ENCODE results near the gene CFAP65.

CFAP65 gene

DNA sequence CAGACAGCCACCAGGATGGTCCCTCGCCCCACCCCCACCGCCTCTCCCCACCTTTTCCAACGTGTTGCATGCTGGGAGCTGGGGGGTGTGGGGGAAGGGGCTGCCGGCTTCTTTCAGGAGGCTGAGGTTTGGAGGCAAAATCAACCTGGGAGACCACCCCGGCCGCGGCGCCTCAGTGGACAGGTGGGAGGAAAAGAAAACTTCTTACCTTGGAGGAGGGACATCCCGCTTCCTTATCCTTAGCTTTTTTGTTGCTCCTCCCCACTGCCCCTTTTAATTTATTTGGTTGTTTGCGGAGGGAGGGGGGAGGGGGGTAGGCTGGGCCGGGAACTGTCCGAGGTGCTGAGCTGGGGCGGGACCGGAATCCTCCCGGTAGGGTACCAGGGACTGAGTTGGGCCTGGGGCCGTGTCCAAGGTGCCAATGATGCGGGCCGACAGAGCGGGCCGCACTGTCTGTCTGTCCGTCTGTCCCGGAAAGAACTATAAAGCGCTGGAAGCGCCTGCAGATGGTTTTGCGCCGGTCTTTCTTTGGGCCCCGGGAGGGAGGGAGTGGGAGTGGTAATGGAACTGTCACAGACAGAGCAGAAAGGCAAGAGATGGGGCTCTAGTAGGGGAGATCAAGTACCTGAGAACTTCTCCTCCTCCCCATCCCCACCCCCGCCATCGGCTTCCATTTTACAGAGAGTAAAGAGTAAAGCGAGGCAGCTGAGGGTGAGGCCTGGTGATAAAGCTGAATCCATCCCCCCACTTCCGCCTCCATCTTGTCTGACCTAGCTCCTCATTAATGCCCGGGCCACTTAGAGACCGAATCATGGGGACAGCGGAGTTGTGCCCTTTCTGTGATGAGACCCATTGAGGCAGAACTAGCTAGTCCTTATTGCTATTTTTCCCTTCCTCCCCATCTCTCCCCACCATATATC lies 79.4 kb downstream of the CFAP65 start:
- DNase-seq: no peak

DNA sequence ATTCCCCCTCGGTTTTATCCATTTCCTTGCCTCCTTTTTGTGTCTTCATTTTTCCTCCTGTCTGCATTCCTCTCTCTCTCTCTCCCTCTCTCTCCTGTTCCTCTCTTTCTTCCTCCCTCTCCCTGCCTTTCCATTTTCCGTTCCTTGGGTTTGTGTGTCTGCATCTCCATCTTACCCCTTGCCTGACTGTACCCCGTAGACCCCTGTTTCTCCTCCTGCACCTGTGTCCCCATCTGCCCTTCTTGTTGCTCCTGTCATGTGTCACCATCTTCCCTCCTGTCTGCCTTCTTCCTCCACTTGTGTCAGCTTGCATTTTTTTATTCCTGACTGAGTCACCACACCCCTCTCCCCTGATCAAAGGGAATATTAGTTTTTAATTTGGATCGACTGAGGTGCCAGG lies 80.1 kb downstream of the CFAP65 start:
- DNase-seq: no peak

- DNase-seq: no peak
Measured at GRCh38 chr2:218960309-218961165, 80.8 kb downstream of the CFAP65 start.

- DNase-seq: no peak
Measured at GRCh38 chr2:218959761-218960308, 81.5 kb downstream of the CFAP65 start.

- DNase-seq: peak; percentile 28 to 44
Measured at GRCh38 chr2:218959141-218959731, 82.1 kb downstream of the CFAP65 start, which contains the start of gene CDK5R2. Gene CDK5R2 (plus strand): TSS chr2:218959666. CDS start chr2:218959821, 155 bp downstream.

GRCh38 chr2:218958276-218958675 lies 83.0 kb downstream of the CFAP65 start:
- no peak for DNase-seq

- no peak for DNase-seq
Measured at GRCh38 chr2:218957671-218958070, 83.6 kb downstream of the CFAP65 start.

DNA sequence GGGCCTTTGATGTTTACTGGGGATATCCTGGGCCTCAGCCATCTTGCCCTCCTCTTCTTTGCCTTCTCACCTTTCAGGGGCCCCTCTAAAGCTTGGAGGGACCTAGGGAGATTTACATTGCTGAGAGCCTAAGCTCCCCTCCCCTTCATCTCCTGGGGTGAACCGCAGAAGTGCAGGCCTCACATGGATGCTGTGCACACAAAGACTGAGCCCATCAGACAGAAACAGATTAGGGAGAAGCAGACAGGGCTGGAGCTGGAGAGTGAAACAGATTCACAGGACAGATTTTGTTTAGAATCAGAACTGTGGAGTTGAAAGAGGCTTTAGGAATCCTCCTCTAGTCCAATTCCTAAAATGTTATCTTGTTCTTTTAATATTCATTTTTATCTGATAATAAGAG lies 85.3 kb downstream of the CFAP65 start:
- no peak for DNase-seq

DNA sequence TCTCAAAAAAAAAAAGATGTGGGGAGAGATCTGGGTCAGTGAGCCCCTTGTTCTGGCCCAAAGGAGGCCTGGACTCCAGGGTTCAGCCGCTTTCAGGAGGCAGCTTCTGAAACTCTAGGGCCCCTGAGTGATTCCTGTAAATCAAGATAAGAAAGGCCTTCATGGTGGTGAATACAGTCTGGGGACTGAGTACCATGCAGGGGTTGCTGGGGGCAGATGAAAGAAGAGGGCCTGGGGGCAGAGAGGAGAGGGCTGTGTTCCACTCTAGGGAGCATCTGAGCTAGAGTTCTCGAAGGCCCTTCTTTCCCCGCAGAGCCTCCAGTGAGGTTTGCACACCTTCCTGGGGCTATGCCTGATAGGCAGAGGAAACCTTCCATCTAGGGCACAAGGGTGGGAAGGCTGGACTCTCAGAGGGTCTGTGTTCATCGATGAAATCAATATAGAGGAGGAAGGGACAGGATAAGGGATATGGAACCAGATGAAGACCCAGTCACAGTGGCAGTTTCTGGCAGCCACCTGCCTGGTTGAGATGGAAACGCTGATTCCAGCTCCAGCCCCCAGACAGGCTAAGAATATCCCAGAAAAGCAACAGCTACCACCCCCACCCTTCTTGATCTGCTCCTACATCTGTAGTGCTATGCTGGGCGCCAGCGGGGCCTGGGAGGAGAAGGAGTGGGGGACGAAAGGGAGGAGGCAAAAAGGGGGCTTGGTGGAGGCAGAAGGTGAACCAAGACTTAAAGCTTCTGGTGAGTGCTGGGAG lies 86.6 kb downstream of the CFAP65 start:
- no peak for DNase-seq

DNA sequence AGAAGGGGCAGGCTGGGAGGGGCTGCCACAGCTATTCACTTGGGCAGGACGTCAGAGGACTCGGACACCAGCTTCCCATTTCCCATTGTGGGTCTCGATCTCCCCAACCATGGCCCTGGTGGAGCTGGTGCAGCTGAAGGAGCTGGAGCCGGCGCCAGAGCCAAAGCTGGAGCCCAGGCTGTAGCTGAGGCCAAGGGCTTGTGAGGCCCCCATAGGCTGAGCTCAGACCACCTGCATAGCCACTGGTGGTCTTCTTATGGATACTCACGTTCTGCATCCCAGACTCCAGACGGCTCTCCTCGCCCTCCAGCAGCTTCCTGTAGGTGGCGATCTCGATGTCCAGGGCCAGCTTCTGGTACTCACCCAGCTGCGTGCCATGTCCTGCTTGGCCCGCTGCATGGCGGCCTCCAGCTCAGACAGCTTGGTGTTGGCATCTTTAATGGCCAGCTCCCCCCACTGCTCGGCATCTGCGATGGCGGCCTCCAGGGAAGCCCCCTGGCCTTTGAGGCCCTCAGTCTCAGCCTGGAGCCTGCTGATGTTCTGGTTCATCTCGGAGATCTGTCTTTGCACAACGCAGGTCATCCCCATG lies 87.9 kb downstream of the CFAP65 start:
- DNase-seq: no peak
